Astrocyte (in vitro differentiated cells and primary cell): ENCODE measurements around the gene SPINK4. TPM values are rescaled to one million over a fixed set of nuclear protein-coding genes. Genes with fewer than 3 reads are reported as not detected.

Experiments
- DNase-seq: peaks from one replicate; pipeline ENCODE4 v3.0.0-alpha.2; 2010; ENCODE audit warnings: low read depth
- FAIRE-seq: peaks from 2 replicates; lab custom pipeline; 2011; peaks lifted over from hg19 to GRCh38; lab: Jason Lieb, UNC
- H2AFZ ChIP-seq: 2 replicates; pipeline ENCODE4 v1.6.0; 2012; ENCODE audit warnings: low read depth, low read length, inconsistent platforms
- H3K27ac ChIP-seq: 2 replicates; pipeline ENCODE4 v1.5.1; 2011; ENCODE audit warnings: low read depth, low read length, inconsistent platforms
- H3K27me3 ChIP-seq: 2 replicates; pipeline ENCODE4 v1.6.0; 2011; ENCODE audit warnings: low read length, inconsistent platforms; ENCODE audit not compliant: insufficient read depth
- H3K36me3 ChIP-seq: 2 replicates; pipeline ENCODE4 v1.5.1; 2011; ENCODE audit warnings: low read length, inconsistent platforms; ENCODE audit not compliant: insufficient read depth
- H3K4me1 ChIP-seq: 2 replicates; pipeline ENCODE4 v1.5.1; 2011; ENCODE audit warnings: low read length, inconsistent platforms; ENCODE audit not compliant: insufficient read depth
- H3K4me2 ChIP-seq: 2 replicates; pipeline ENCODE4 v1.6.0; 2012; ENCODE audit warnings: low read length, inconsistent platforms
- H3K4me3 ChIP-seq: 2 replicates; pipeline ENCODE4 v1.5.1; 2011; ENCODE audit warnings: low read depth, mild to moderate bottlenecking, low read length, inconsistent platforms; ENCODE audit not compliant: insufficient read depth
- H3K79me2 ChIP-seq: 2 replicates; pipeline ENCODE4 v1.6.0; 2012; ENCODE audit warnings: mild to moderate bottlenecking, low read length, inconsistent platforms; ENCODE audit not compliant: insufficient read depth
- H3K9ac ChIP-seq: 2 replicates; pipeline ENCODE4 v1.6.0; 2012; ENCODE audit warnings: mild to moderate bottlenecking, low read length, inconsistent platforms
- H3K9me3 ChIP-seq: 2 replicates; pipeline ENCODE4 v1.5.1; 2012; ENCODE audit warnings: low read depth, mild to moderate bottlenecking, low read length, inconsistent platforms; ENCODE audit not compliant: insufficient read depth
- H4K20me1 ChIP-seq: 2 replicates; pipeline ENCODE4 v1.6.0; 2012; ENCODE audit warnings: low read length, inconsistent platforms; ENCODE audit not compliant: insufficient read depth
- H3K27ac Mint-ChIP-seq: one replicate; pipeline ENCODE4 v1.8.0; 2021; ENCODE audit warnings: mild to moderate bottlenecking, mixed read lengths; ENCODE audit not compliant: unreplicated experiment
- H3K27me3 Mint-ChIP-seq: one replicate; pipeline ENCODE4 v1.8.0; 2021; ENCODE audit warnings: low read depth, mixed read lengths; ENCODE audit not compliant: unreplicated experiment
- H3K36me3 Mint-ChIP-seq: one replicate; pipeline ENCODE4 v1.8.0; 2021; ENCODE audit warnings: low read depth, mixed read lengths; ENCODE audit not compliant: unreplicated experiment
- H3K4me1 Mint-ChIP-seq: one replicate; pipeline ENCODE4 v1.8.0; 2021; ENCODE audit warnings: low read depth, mixed read lengths; ENCODE audit not compliant: unreplicated experiment
- H3K4me3 Mint-ChIP-seq: one replicate; pipeline ENCODE4 v1.8.0; 2021; ENCODE audit warnings: mild to moderate bottlenecking, moderate library complexity, mixed read lengths; ENCODE audit not compliant: unreplicated experiment
- H3K9me3 Mint-ChIP-seq: one replicate; pipeline ENCODE4 v1.8.0; 2021; ENCODE audit warnings: mild to moderate bottlenecking, mixed read lengths; ENCODE audit not compliant: unreplicated experiment
- CTCF ChIP-seq: IDR thresholded peaks from 2 replicates; pipeline ENCODE4 v1.5.1; 2011; ENCODE audit warnings: low read depth, mild to moderate bottlenecking, inconsistent platforms, low read length, moderate library complexity; ENCODE audit not compliant: insufficient read depth
- EZH2 ChIP-seq: IDR thresholded peaks from 2 replicates; pipeline ENCODE4 v1.6.1; 2012; ENCODE audit warnings: mild to moderate bottlenecking, low read length, inconsistent platforms; ENCODE audit not compliant: insufficient read depth
- total RNA-seq: library from RNA; stranded (reverse); gene quantifications from 2 replicates; pipeline ENCODE4 v1.2.1, GENCODE V29; 2021

The SPINK4 gene
- total RNA-seq, 1 donor from 2014 or later: not detected

- H3K27ac ChIP-seq: no peak overlapping the region
- H3K4me3 Mint-ChIP-seq: no peak overlapping the region
- FAIRE-seq (no peak), DNase-seq (no peak)
- H3K9me3 ChIP-seq: no peaks in the 10 kb centered on the region
- H3K36me3 ChIP-seq: peaks cover 10% of the 10 kb centered on the region
- no peak overlapping the region for H3K9ac ChIP-seq
- H3K9me3 Mint-ChIP-seq: peaks cover 2% of the 10 kb centered on the region
- H3K27me3 Mint-ChIP-seq: peaks cover 8% of the 10 kb centered on the region
- H3K4me3 ChIP-seq: no peak overlapping the region
- H3K4me1 ChIP-seq: no peaks in the 10 kb centered on the region
- no peaks in the 10 kb centered on the region for H4K20me1 ChIP-seq
- H3K4me1 Mint-ChIP-seq: peaks cover 10% of the 10 kb centered on the region
- no peak overlapping the region for H2AFZ ChIP-seq
- no peak overlapping the region for H3K4me2 ChIP-seq
- no peaks in the 10 kb centered on the region for H3K27me3 ChIP-seq
- no peaks in the 10 kb centered on the region for H3K79me2 ChIP-seq
- no peak for TF ChIP-seq EZH2
- TF ChIP-seq CTCF: no peak
- peaks cover 14% of the 10 kb centered on the region for H3K36me3 Mint-ChIP-seq
- H3K27ac Mint-ChIP-seq: no peak overlapping the region
Measured at GRCh38 chr9:33248606-33249005, 8.6 kb downstream of the SPINK4 start.

- TF ChIP-seq EZH2 (no peak), CTCF (no peak)
- Mint-ChIP-seq H3K4me1 (peaks cover 10% of the 10 kb centered on the region), H3K9me3 (peaks cover 2% of the 10 kb centered on the region), H3K27me3 (peaks cover 5% of the 10 kb centered on the region), H3K27ac (no peak overlapping the region), H3K36me3 (peaks cover 14% of the 10 kb centered on the region), H3K4me3 (no peak overlapping the region)
- Histone ChIP-seq H4K20me1 (no peaks in the 10 kb centered on the region), H3K9me3 (no peaks in the 10 kb centered on the region), H3K27ac (no peak overlapping the region), H3K4me1 (no peaks in the 10 kb centered on the region), H3K4me3 (no peak overlapping the region), H3K4me2 (no peak overlapping the region), H3K36me3 (peaks cover 12% of the 10 kb centered on the region), H3K9ac (no peak overlapping the region), H3K79me2 (no peaks in the 10 kb centered on the region), H2AFZ (no peak overlapping the region), H3K27me3 (no peaks in the 10 kb centered on the region)
- FAIRE-seq (no peak), DNase-seq (no peak)
Measured at GRCh38 chr9:33249087-33249658, 9.2 kb downstream of the SPINK4 start.

- no peak overlapping the region for H3K27ac ChIP-seq
- H3K9ac ChIP-seq: no peak overlapping the region
- Mint-ChIP-seq H3K9me3 (peaks cover 2% of the 10 kb centered on the region), H3K4me3 (no peak overlapping the region), H3K4me1 (peaks cover 10% of the 10 kb centered on the region), H3K27ac (no peak overlapping the region), H3K27me3 (peaks cover 5% of the 10 kb centered on the region), H3K36me3 (peaks cover 16% of the 10 kb centered on the region)
- no peaks in the 10 kb centered on the region for H3K79me2 ChIP-seq
- no peak for DNase-seq
- H3K36me3 ChIP-seq: peaks cover 20% of the 10 kb centered on the region
- no peak overlapping the region for H3K4me3 ChIP-seq
- H3K9me3 ChIP-seq: no peaks in the 10 kb centered on the region
- no peak for FAIRE-seq
- H2AFZ ChIP-seq: no peak overlapping the region
- H4K20me1 ChIP-seq: no peaks in the 10 kb centered on the region
- H3K4me2 ChIP-seq: no peak overlapping the region
- H3K4me1 ChIP-seq: no peaks in the 10 kb centered on the region
- no peaks in the 10 kb centered on the region for H3K27me3 ChIP-seq
- TF ChIP-seq EZH2 (no peak), CTCF (no peak)
Measured at GRCh38 chr9:33249983-33250382, 10.0 kb downstream of the SPINK4 start.
